Activated naive CD4-positive, alpha-beta T cell treated with anti-CD3 and anti-CD28 coated beads, Interleukin-2, amount 50 U/mL, for 72 hours (primary cell): Measurements from ENCODE around the gene BLCAP. TPM values are rescaled to one million over a fixed set of nuclear protein-coding genes. Genes with fewer than 3 reads are reported as not detected.

Source experiments
- total RNA-seq, 2 donors: library from RNA; stranded (reverse); gene quantifications; one replicate each; pipeline ENCODE4 v1.2.3, GENCODE V29; 2022

The BLCAP gene
- total RNA-seq, 2 donors from 2014 or later = 21.0 to 36.2 TPM

Other genes with a start within 250 kb of the BLCAP start
- gene MANBAL, start 238.2 kb downstream of the BLCAP start, total RNA-seq = 1 to 10 TPM; 7.8 to 9.8 TPM
- gene SRC, start 181.7 kb downstream of the BLCAP start, total RNA-seq = 1 to 10 TPM; 5.4 to 8.3 TPM
- gene NNAT, start 6.6 kb downstream of the BLCAP start, total RNA-seq = 1 to 10 TPM in 1 of 2 donors, under 1 TPM in 1; 0.93 to 2.1 TPM
- 10 to 100 TPM; 68.9 to 79.4 TPM for gene CTNNBL1, start 166.2 kb upstream of the BLCAP start, total RNA-seq